ENCODE data around the gene CYS1.
"Not testable (repeated sequence)": the region's sequence is repeated elsewhere in the genome, so short reads cannot be mapped to it uniquely, and the experiment has no call there.

DNA sequence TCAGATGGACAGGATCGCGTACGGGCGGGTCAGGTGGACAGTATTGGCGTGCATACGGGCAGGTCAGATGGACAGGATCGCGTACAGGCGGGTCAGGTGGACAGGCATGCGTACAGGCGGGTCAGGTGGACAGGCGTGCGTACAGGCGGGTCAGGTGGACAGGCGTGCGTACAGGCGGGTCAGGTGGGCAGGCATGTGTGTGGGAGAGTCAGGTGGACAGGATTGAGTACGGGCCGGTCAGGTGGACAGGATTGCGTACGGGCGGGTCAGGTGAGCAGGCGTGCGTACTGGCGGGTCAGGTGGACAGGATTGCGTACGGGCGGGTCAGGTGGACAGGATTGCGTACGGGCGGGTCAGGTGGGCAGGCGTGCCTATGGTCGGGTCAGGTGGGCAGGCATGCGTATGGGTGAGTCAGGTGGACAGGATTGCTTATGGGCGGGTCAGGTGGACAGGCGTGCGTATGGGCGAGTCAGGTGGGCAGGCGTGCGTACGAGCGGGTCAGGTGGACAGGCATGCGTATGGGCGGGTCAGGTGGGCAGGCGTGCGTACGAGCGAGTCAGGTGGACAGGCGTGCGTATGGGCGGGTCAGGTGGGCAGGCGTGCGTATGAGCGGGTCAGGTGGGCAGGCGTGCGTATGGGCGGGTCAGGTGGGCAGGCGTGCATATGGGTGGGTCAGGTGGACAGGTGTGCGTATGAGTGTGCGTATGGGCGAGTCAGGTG is 68.4 kb downstream of the CYS1 start:
- TF ChIP-seq, protein P1, sequence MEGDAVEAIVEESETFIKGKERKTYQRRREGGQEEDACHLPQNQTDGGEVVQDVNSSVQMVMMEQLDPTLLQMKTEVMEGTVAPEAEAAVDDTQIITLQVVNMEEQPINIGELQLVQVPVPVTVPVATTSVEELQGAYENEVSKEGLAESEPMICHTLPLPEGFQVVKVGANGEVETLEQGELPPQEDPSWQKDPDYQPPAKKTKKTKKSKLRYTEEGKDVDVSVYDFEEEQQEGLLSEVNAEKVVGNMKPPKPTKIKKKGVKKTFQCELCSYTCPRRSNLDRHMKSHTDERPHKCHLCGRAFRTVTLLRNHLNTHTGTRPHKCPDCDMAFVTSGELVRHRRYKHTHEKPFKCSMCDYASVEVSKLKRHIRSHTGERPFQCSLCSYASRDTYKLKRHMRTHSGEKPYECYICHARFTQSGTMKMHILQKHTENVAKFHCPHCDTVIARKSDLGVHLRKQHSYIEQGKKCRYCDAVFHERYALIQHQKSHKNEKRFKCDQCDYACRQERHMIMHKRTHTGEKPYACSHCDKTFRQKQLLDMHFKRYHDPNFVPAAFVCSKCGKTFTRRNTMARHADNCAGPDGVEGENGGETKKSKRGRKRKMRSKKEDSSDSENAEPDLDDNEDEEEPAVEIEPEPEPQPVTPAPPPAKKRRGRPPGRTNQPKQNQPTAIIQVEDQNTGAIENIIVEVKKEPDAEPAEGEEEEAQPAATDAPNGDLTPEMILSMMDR (IDR thresholded peaks at IDR 0.05) = not testable (repeated sequence)
- not testable (repeated sequence) for TF ChIP-seq POLR2A (IDR thresholded peaks at IDR 0.05)
